HEK293T (cell line): Measurements from ENCODE around the gene GTF2IRD1.
"Not testable (repeated sequence)": the region's sequence is repeated elsewhere in the genome, so short reads cannot be mapped to it uniquely, and the experiment has no call there.

ENCODE experiments used
- ARNT ChIP-seq: fragments of 450-650 bp; IDR thresholded peaks from 2 replicates; pipeline ENCODE4 v1.6.1; 2017; ENCODE audit warnings: mild to moderate bottlenecking
- BHLHE40 ChIP-seq: fragments of 450-650 bp; IDR thresholded peaks from 2 replicates; pipeline ENCODE4 v1.6.1; 2016; ENCODE audit warnings: mild to moderate bottlenecking, moderate library complexity, borderline replicate concordance
- ELF4 ChIP-seq: fragments of 450-650 bp; IDR thresholded peaks from 2 replicates; pipeline ENCODE4 v1.6.1; 2017; ENCODE audit warnings: antibody characterized with exemption
- FOXA1 ChIP-seq: fragments of 450-650 bp; IDR thresholded peaks from 2 replicates; pipeline ENCODE4 v1.6.1; 2016; ENCODE audit warnings: mild to moderate bottlenecking
- FOXK2 ChIP-seq: fragments of 450-650 bp; IDR thresholded peaks from 2 replicates; pipeline ENCODE4 v1.6.1; 2016; ENCODE audit warnings: mild to moderate bottlenecking
- FOXM1 ChIP-seq: fragments of 450-650 bp; IDR thresholded peaks from 2 replicates; pipeline ENCODE4 v1.6.1; 2017; ENCODE audit warnings: mild to moderate bottlenecking, borderline replicate concordance
- L3MBTL2 ChIP-seq: fragments of 450-650 bp; conservative IDR thresholded peaks from 2 replicates; pipeline ENCODE4 v1.6.1; 2016; ENCODE audit warnings: mild to moderate bottlenecking
- LEF1 ChIP-seq: fragments of 450-650 bp; IDR thresholded peaks from 2 replicates; pipeline ENCODE4 v1.6.1; 2017; ENCODE audit warnings: mild to moderate bottlenecking, borderline replicate concordance
- NFRKB ChIP-seq: fragments of 450-650 bp; IDR thresholded peaks from 2 replicates; pipeline ENCODE4 v1.6.1; 2016; ENCODE audit warnings: mild to moderate bottlenecking, moderate library complexity
- SP1 ChIP-seq: fragments of 450-650 bp; IDR thresholded peaks from 2 replicates; pipeline ENCODE4 v1.6.1; 2017
- TARDBP ChIP-seq: fragments of 450-650 bp; IDR thresholded peaks from 2 replicates; pipeline ENCODE4 v1.6.1; 2016

DNA sequence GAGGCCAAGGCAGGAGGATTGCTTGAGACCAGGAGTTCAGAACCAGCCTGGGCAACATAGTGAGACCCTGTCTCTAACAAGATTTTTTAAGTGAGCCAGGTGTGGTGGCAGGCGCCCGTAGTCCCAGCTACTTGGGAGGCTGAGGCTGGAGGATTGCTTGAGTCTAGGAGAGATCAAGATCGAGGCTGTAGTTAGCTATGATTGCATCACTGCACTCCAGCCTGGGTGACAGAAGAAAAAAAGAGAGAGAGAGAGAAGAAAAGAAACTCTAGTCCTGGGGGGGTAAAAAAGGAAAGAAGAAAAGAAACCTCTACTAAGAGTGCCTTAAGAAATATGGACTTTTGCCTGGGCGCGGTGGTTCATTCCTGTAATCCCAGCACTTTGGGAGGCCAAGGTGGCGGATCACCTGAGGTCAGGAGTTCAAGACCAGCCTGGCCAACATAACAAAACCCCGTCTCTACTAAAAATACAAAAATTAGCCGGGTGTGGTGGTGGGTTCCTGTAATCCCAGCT, 34.9 kb downstream of the GTF2IRD1 start:
- TF ChIP-seq ELF4, SP1, FOXK2, BHLHE40, TARDBP, FOXA1, FOXM1, ARNT, L3MBTL2, LEF1, NFRKB: not testable (repeated sequence)
